Sigmoid colon (tissue), 3 donors: Measurements from ENCODE around the gene DIPK1A.

Experiments used
- POLR2A ChIP-seq, 2 donors: fragments of 450-650 bp; IDR thresholded peaks; one replicate each; pipeline ENCODE4 v1.6.1; 2016; ENCODE audit warnings: antibody characterized with exemption in 2 of 2, mild to moderate bottlenecking in 2 of 2, moderate library complexity in 2 of 2
- TF ChIP-seq, protein P1 (sequence below), 4 experiments: fragments of 450-650 bp in 3 of 4; fragments of 200-600 bp in 1 of 4; IDR thresholded peaks; one replicate each; pipeline ENCODE4 v1.5.1; 2016 to 2019; ENCODE audit warnings: antibody characterized with exemption in 4 of 4, mild to moderate bottlenecking in 3 of 4, moderate library complexity in 2 of 4

DNA sequence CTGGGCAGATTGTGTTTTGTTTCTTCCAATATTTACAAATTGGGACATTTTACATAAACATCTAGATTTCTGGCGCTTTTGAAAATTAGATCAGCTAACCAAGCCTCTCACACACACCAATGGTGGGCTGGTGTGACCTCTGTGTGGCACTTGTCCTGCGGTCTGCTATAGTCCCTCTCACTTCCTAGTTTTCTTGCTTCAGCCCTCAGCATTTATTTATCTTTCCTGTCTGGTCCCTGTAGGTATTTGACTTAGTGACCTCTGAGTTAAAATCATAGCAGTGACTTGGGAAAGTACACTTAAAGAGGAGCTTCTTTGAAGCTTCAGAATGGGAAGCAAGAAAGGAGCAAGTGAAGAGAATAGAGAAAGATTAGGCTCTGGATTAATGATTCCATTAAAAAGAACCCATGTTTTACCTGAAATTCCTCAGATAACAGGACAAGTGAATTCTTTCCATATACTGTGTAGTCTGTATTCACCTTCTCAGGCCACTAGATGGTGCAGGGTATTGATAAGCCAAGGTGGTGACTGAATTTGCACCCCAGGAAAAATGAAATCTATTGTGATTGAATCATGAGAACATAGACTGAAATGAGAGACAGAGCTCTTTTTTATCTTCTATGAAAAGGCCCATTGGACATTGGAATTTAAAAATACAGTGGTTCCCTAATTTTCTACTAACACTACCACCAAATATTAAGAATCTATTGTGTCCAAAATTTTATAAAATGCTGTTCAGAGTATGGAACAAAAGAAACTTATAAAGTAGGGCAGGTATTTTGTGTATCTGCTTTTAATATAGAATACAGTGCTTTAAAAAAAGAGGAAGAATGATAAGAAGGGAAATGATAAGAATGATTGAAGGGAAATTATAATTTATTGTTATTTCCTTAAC, 7.1 kb upstream of the DIPK1A start:
- TF ChIP-seq POLR2A (IDR thresholded peaks at IDR 0.05) = no peak
- TF ChIP-seq, protein P1, sequence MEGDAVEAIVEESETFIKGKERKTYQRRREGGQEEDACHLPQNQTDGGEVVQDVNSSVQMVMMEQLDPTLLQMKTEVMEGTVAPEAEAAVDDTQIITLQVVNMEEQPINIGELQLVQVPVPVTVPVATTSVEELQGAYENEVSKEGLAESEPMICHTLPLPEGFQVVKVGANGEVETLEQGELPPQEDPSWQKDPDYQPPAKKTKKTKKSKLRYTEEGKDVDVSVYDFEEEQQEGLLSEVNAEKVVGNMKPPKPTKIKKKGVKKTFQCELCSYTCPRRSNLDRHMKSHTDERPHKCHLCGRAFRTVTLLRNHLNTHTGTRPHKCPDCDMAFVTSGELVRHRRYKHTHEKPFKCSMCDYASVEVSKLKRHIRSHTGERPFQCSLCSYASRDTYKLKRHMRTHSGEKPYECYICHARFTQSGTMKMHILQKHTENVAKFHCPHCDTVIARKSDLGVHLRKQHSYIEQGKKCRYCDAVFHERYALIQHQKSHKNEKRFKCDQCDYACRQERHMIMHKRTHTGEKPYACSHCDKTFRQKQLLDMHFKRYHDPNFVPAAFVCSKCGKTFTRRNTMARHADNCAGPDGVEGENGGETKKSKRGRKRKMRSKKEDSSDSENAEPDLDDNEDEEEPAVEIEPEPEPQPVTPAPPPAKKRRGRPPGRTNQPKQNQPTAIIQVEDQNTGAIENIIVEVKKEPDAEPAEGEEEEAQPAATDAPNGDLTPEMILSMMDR (IDR thresholded peaks at IDR 0.05) = peak in 2 of 4 experiments; percentile 18 to 25
